ENCODE measurements around the gene SUSD3. TPM values are rescaled to one million over a fixed set of nuclear protein-coding genes. Genes with fewer than 3 reads are reported as not detected.

The SUSD3 gene
- total and polyA plus RNA-seq, 4 donors: 2.0 to 9.7 (median 5.1) TPM

DNA sequence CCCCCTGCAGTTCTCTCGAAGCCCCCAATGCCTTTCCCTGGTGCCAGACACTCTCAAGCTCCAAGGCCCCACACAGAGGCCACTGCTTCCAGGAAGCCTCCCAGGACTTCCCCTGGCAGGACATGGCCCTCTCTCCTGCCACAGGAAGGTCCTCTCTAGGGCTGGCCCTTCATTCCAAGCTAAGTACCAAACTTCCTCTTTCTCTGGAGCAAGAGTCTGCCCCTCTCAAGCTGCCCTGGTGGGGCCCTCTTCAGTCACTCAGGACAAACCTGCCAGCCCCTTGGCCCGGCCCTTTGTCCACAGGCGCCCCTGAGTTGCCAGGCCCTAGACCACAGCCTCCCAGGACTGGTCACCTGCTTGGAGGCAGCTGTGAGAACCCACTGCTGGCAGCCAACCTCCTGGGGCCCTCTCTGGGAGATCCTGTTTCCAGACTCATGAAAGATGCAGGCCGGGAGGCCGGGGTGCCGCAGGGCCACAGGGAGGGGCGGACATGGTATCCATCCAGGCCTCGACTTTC is 69.0 kb downstream of the SUSD3 start:
- Histone ChIP-seq H3K9me3 (ENCODE audit: control insufficient read depth in 4 of 4, insufficient read depth in 3 of 4, low read length in 3 of 4) (no peaks in the 10 kb centered on the region), H3K36me3 (ENCODE audit: control insufficient read depth in 4 of 4, insufficient read depth in 4 of 4, low read length in 4 of 4) (peaks cover 0 to 18% (median 0%) of the 10 kb centered on the region in 4 donors), H3K4me1 (ENCODE audit: control insufficient read depth in 5 of 5, insufficient read depth in 5 of 5, low read length in 5 of 5) (peaks cover 0 to 39% (median 16%) of the 10 kb centered on the region in 5 donors), H3K27me3 (ENCODE audit: control insufficient read depth in 3 of 3, insufficient read depth in 3 of 3, low read length in 2 of 3) (no peaks in the 10 kb centered on the region), H3K9ac (ENCODE audit: insufficient read depth in 1 of 2, low read length in 2 of 2) (no peak overlapping the region), H3K4me3 (no peak overlapping the region), H3K27ac (ENCODE audit: low read depth in 1 of 2, low read length in 1 of 2) (peak overlapping the region in 1 of 2 donors; percentile 84)
- peak in 1 of 3 donors; percentile 32 for DNase-seq
- WGBS, 2 donors: 54 to 56% methylated on average over 8 of the region's 8 CpGs
- TF ChIP-seq, protein P1, sequence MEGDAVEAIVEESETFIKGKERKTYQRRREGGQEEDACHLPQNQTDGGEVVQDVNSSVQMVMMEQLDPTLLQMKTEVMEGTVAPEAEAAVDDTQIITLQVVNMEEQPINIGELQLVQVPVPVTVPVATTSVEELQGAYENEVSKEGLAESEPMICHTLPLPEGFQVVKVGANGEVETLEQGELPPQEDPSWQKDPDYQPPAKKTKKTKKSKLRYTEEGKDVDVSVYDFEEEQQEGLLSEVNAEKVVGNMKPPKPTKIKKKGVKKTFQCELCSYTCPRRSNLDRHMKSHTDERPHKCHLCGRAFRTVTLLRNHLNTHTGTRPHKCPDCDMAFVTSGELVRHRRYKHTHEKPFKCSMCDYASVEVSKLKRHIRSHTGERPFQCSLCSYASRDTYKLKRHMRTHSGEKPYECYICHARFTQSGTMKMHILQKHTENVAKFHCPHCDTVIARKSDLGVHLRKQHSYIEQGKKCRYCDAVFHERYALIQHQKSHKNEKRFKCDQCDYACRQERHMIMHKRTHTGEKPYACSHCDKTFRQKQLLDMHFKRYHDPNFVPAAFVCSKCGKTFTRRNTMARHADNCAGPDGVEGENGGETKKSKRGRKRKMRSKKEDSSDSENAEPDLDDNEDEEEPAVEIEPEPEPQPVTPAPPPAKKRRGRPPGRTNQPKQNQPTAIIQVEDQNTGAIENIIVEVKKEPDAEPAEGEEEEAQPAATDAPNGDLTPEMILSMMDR (IDR thresholded peaks at IDR 0.05; ENCODE audit: control extremely low read depth, extremely low read depth): no peak
- no peak for ATAC-seq (ENCODE audit: insufficient read depth, low FRiP score)

DNA sequence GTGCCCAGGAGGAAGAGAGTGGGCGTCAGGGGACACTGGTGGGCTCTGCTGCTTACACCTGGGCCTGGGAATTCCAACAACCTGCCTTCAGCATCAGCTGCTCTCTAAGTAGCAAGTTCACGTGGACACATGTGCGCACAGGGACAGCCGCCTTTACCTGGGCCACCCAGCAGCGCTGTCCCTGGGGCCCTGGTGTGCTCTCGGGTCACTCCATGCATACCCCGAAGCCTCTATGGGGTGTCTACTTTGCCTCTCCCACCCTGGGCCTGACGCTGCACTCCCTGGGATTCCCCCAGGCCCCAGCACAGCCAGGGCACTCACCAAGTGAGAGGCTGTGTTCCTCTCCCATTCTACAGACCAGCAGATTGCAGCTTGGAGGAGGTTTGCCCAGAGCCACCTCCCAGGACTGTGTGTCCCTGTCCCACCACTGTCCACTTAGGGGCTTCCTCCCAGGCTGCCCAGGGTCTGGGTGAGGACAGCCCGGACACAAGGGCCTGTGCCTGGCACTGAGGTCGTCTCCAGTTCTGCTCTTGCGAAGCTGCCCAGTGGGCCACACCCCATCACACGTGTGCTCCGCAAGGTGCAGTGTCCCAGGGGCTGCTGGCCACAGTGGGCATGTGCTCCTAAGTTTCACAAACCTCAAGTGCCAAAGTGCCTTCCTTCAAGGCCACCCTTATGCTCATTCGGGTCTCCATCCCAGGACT is 69.7 kb downstream of the SUSD3 start:
- Histone ChIP-seq H3K27me3 (ENCODE audit: control insufficient read depth in 3 of 3, insufficient read depth in 3 of 3, low read length in 2 of 3) (no peaks in the 10 kb centered on the region), H3K4me3 (no peak overlapping the region), H3K9ac (ENCODE audit: insufficient read depth in 1 of 2, low read length in 2 of 2) (no peak overlapping the region), H3K27ac (ENCODE audit: low read depth in 1 of 2, low read length in 1 of 2) (peak overlapping the region in 1 of 2 donors; percentile 84), H3K9me3 (ENCODE audit: control insufficient read depth in 4 of 4, insufficient read depth in 3 of 4, low read length in 3 of 4) (no peaks in the 10 kb centered on the region), H3K36me3 (ENCODE audit: control insufficient read depth in 4 of 4, insufficient read depth in 4 of 4, low read length in 4 of 4) (peaks cover 0 to 16% (median 0%) of the 10 kb centered on the region in 4 donors), H3K4me1 (ENCODE audit: control insufficient read depth in 5 of 5, insufficient read depth in 5 of 5, low read length in 5 of 5) (peaks cover 3 to 45% (median 23%) of the 10 kb centered on the region in 5 donors)
- TF ChIP-seq, protein P1 (IDR thresholded peaks at IDR 0.05; ENCODE audit: control extremely low read depth, extremely low read depth): no peak
- WGBS, 2 donors: 85 to 91% methylated on average over 14 of the region's 14 CpGs
- ATAC-seq (ENCODE audit: insufficient read depth, low FRiP score) (no peak), DNase-seq (no peak)

DNA sequence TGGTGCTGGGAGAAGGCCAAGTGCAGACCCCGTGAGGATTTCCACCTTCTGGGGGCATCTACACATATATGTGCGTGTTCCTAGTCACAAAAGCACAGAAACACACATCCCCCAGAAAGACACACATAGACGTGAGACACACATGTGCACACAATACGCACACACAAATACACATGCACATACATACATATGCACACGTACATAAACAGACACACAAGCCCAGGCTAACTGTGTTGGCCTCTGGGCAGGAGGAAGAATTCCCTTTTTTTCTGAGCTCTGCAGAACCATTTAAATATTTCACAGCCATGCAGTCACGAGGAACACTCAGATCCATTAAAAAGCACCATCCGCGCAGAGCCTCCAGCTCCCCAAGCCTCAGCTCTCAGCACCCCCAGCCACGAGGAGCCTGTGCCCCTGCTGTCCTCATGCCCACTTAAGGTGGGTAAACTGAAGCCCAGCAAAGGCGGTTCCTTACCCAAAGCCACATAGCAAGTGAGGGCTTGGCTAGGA is 70.3 kb downstream of the SUSD3 start:
- H3K36me3 ChIP-seq (ENCODE audit: control insufficient read depth in 4 of 4, insufficient read depth in 4 of 4, low read length in 4 of 4): peaks cover 0 to 11% (median 0%) of the 10 kb centered on the region in 4 donors
- 90 to 96% methylated on average over 10 of the region's 10 CpGs for WGBS, 2 donors
- TF ChIP-seq, protein P1 (IDR thresholded peaks at IDR 0.05; ENCODE audit: control extremely low read depth, extremely low read depth): no peak
- no peak for DNase-seq
- peaks cover 3 to 46% (median 26%) of the 10 kb centered on the region in 5 donors for H3K4me1 ChIP-seq (ENCODE audit: control insufficient read depth in 5 of 5, insufficient read depth in 5 of 5, low read length in 5 of 5)
- no peaks in the 10 kb centered on the region for H3K9me3 ChIP-seq (ENCODE audit: control insufficient read depth in 4 of 4, insufficient read depth in 3 of 4, low read length in 3 of 4)
- H3K27me3 ChIP-seq (ENCODE audit: control insufficient read depth in 3 of 3, insufficient read depth in 3 of 3, low read length in 2 of 3): no peaks in the 10 kb centered on the region
- no peak overlapping the region for H3K4me3 ChIP-seq
- no peak overlapping the region for H3K9ac ChIP-seq (ENCODE audit: insufficient read depth in 1 of 2, low read length in 2 of 2)
- ATAC-seq (ENCODE audit: insufficient read depth, low FRiP score): no peak
- H3K27ac ChIP-seq (ENCODE audit: low read depth in 1 of 2, low read length in 1 of 2): peak overlapping the region in 1 of 2 donors; percentile 15

Data from lung (tissue), 12 donors.